GM23248 (cell line): ENCODE measurements around the gene TNNC1. TPM values are rescaled to one million over a fixed set of nuclear protein-coding genes. Genes with fewer than 3 reads are reported as not detected.

ENCODE experiments used
- DNase-seq: peaks from one replicate; pipeline ENCODE4 v3.0.0-alpha.2; 2015
- H2AFZ ChIP-seq: fragments of 200-600 bp; sonication (generic); 2 replicates; pipeline ENCODE4 v1.6.1; 2016; ENCODE audit warnings: antibody characterized with exemption
- H3F3A ChIP-seq: fragments of 200-600 bp; sonication (generic); 2 replicates; pipeline ENCODE4 v1.6.1; 2016; ENCODE audit warnings: mild to moderate bottlenecking, antibody characterized with exemption, mixed run types; ENCODE audit not compliant: insufficient read depth
- H3K27ac ChIP-seq: fragments of 200-600 bp; sonication (generic); 2 replicates; pipeline ENCODE4 v1.5.1; 2016; ENCODE audit warnings: mild to moderate bottlenecking
- H3K27me3 ChIP-seq: fragments of 200-600 bp; sonication (generic); replicated peaks from 2 replicates; pipeline ENCODE4 v1.6.1; 2016; ENCODE audit warnings: mild to moderate bottlenecking; ENCODE audit not compliant: insufficient read depth
- H3K36me3 ChIP-seq: fragments of 200-600 bp; sonication (generic); 2 replicates; pipeline ENCODE4 v1.6.1; 2016; ENCODE audit warnings: low read depth, mild to moderate bottlenecking
- H3K4me1 ChIP-seq: fragments of 200-600 bp; sonication (generic); 2 replicates; pipeline ENCODE4 v1.6.1; 2016; ENCODE audit warnings: mild to moderate bottlenecking; ENCODE audit not compliant: insufficient read depth
- H3K4me2 ChIP-seq: fragments of 200-600 bp; sonication (generic); one replicate; pipeline ENCODE4 v1.6.1; 2016; ENCODE audit warnings: mild to moderate bottlenecking; ENCODE audit not compliant: unreplicated experiment
- H3K4me3 ChIP-seq: fragments of 200-600 bp; sonication (generic); 2 replicates; pipeline ENCODE4 v1.5.1; 2016; ENCODE audit warnings: mild to moderate bottlenecking
- H3K79me2 ChIP-seq: fragments of 200-600 bp; sonication (generic); 2 replicates; pipeline ENCODE4 v1.6.1; 2016; ENCODE audit warnings: mild to moderate bottlenecking; ENCODE audit not compliant: insufficient read depth
- H3K9ac ChIP-seq: fragments of 200-600 bp; sonication (generic); 2 replicates; pipeline ENCODE4 v1.6.1; 2016; ENCODE audit warnings: mild to moderate bottlenecking
- H3K9me2 ChIP-seq: fragments of 200-600 bp; sonication (generic); 2 replicates; pipeline ENCODE4 v1.6.1; 2016; ENCODE audit warnings: mixed run types, mild to moderate bottlenecking, moderate library complexity; ENCODE audit not compliant: insufficient read depth
- H3K9me3 ChIP-seq: fragments of 200-600 bp; sonication (generic); one replicate; pipeline ENCODE4 v1.6.1; 2017; ENCODE audit warnings: low read depth
- H4K20me1 ChIP-seq: fragments of 200-600 bp; sonication (generic); 2 replicates; pipeline ENCODE4 v1.6.0; 2016; ENCODE audit not compliant: insufficient read depth
- EZH2 ChIP-seq: fragments of 200-600 bp; sonication (generic); IDR thresholded peaks from 2 replicates; pipeline ENCODE4 v1.6.1; 2018; ENCODE audit warnings: antibody characterized with exemption, mild to moderate bottlenecking; ENCODE audit not compliant: insufficient read depth, poor library complexity, severe bottlenecking
- EZH2phosphoT487 ChIP-seq: fragments of 200-600 bp; sonication (generic); IDR thresholded peaks from 2 replicates; pipeline ENCODE4 v1.6.1; 2018; ENCODE audit warnings: antibody characterized with exemption, moderate library complexity, mild to moderate bottlenecking, low read depth; ENCODE audit not compliant: insufficient read depth
- WGBS, 2 experiments: methylation state at CpG; one replicate each; pipeline ENCODE4 v1.1.6; 2015 to 2017; ENCODE audit warnings: low lambda C conversion rate in 2 of 2, low coverage in 1 of 2; ENCODE audit errors: missing lambda C conversion rate in 2 of 2; 5-methylcytosine and 5-hydroxymethylcytosine counted together
- in situ Hi-C: fragments of 300-500 bp; cut with MboI; formaldehyde crosslinking; loops from 2 replicates; pipeline ENCODE4 v1.15.0; 2020
- polyA plus RNA-seq: library from polyadenylated mRNA; unstranded; fragments of >200 nt; fragmentation: Nextera tagmentation; extraction: Ambion mirVana; gene quantifications from 2 replicates; pipeline ENCODE4 v1.2.1, GENCODE V29; 2016
- total RNA-seq: library from RNA; depleted of rRNA; stranded (reverse); fragments of >200 nt; shearing (Covaris generic); gene quantifications from 2 replicates; pipeline ENCODE4 v1.2.3, GENCODE V29; 2014

The TNNC1 gene
- total and polyA plus RNA-seq, 2 experiments from 2014 or later = not detected

GRCh38 chr3:52480768-52481715, 27.2 kb upstream of the TNNC1 start:
- Histone ChIP-seq H3K4me2 (no peak overlapping the region), H3K79me2 (no peaks in the 10 kb centered on the region), H3F3A (peaks cover 20% of the 10 kb centered on the region), H3K36me3 (peaks cover 33% of the 10 kb centered on the region; the same call in 1 of the 2 replicates), H3K27ac (no peak overlapping the region), H3K4me1 (peaks cover 13% of the 10 kb centered on the region; the same call in 1 of the 2 replicates), H3K9me3 (no peaks in the 10 kb centered on the region), H3K9me2 (no peaks in the 10 kb centered on the region), H3K4me3 (no peak overlapping the region), H3K9ac (no peak overlapping the region), H4K20me1 (no peaks in the 10 kb centered on the region), H2AFZ (no peak overlapping the region), H3K27me3 (no peaks in the 10 kb centered on the region)
- in situ Hi-C loops = no loop called here
- no peak for DNase-seq
- 94 to 95% methylated on average over 27 of the region's 27 CpGs for WGBS, 2 experiments
- TF ChIP-seq EZH2 (no peak), EZH2phosphoT487 (no peak)

DNA sequence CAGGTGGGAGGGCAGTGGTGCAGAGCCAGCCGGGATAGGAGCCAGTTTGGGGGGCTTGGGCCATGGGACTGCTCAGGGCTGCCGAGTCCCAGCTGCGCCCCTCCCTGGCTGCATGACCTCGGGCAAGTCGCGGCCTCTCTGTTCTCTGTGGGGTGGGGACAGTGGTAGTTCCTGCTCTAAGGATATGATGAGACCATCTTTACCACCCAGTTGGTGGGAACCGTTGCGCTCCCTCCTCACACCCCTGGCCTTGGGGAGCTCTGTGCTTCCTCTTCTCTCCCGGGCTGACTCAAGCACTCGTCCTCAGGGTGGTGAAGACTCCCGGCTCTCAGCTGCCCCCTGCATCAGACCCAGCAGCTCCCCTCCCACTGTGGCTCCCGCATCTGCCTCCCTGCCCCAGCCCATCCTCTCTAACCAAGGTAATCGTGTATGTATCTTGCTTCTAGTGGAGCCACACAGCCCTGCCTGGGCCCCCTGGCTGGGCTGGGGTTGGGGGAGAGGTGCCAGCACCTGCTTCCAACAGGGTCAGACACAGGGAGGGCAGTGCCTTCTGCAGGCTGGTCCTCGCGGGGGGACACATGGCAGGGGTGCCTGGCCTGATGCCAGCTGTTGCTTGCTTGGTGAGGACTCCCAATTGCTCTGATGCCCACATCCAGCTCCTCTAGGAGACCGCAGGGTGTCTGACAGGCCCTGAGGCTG, 26.2 kb upstream of the TNNC1 start:
- WGBS, 2 experiments = 84 to 91% methylated on average over 15 to 16 of the region's 16 CpGs

GRCh38 chr3:52479037-52479876, 25.4 kb upstream of the TNNC1 start:
- no peak for TF ChIP-seq EZH2phosphoT487
- TF ChIP-seq EZH2 = no peak

More for the DNA sequence above, 26.2 kb upstream of the TNNC1 start:
- Histone ChIP-seq H3K4me3 (no peak overlapping the region), H3F3A (peaks cover 20% of the 10 kb centered on the region), H4K20me1 (no peaks in the 10 kb centered on the region), H3K9ac (no peak overlapping the region), H2AFZ (no peak overlapping the region), H3K4me2 (no peak overlapping the region), H3K27ac (no peak overlapping the region), H3K9me3 (no peaks in the 10 kb centered on the region), H3K36me3 (peaks cover 40% of the 10 kb centered on the region; the same call in 1 of the 2 replicates), H3K79me2 (no peaks in the 10 kb centered on the region), H3K9me2 (no peaks in the 10 kb centered on the region), H3K27me3 (no peaks in the 10 kb centered on the region), H3K4me1 (peaks cover 13% of the 10 kb centered on the region; the same call in 1 of the 2 replicates)
- in situ Hi-C loops = no loop called here
- TF ChIP-seq EZH2 (no peak), EZH2phosphoT487 (no peak)
- DNase-seq = no peak

DNA sequence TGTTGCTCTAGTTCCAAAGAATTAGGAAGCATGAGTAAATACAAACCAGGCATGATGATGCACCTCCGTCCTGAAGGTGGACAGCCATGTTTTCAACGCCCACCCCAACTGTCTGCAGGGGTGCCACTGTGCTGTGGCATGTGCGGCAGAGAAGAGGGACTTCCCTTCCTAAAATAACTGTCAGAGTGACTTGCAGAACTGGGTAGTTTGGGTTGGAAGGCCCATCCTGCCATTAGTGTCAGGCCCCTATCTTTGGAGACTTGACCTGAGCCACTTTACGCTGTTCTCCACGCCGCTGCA, 23.9 kb upstream of the TNNC1 start:
- WGBS, 2 experiments = 89 to 96% methylated on average over 6 of the region's 6 CpGs
- H3K27me3 ChIP-seq = no peaks in the 10 kb centered on the region
- H3K4me3 ChIP-seq = no peak overlapping the region
- H2AFZ ChIP-seq = no peak overlapping the region
- in situ Hi-C loops = no loop called here
- H4K20me1 ChIP-seq = no peaks in the 10 kb centered on the region
- no peaks in the 10 kb centered on the region for H3K9me3 ChIP-seq
- no peak for TF ChIP-seq EZH2phosphoT487
- TF ChIP-seq EZH2 = no peak
- no peaks in the 10 kb centered on the region for H3K4me1 ChIP-seq
- no peak overlapping the region for H3K4me2 ChIP-seq
- H3K36me3 ChIP-seq = peaks cover 57% of the 10 kb centered on the region; the same call in 1 of the 2 replicates
- no peak overlapping the region for H3K9ac ChIP-seq
- no peaks in the 10 kb centered on the region for H3K9me2 ChIP-seq
- H3K27ac ChIP-seq = no peak overlapping the region
- H3K79me2 ChIP-seq = no peaks in the 10 kb centered on the region
- no peak for DNase-seq
- H3F3A ChIP-seq = peaks cover 6% of the 10 kb centered on the region

More at GRCh38 chr3:52479037-52479876, 25.4 kb upstream of the TNNC1 start:
- Histone ChIP-seq H3K9me3 (no peaks in the 10 kb centered on the region), H3K4me2 (no peak overlapping the region), H2AFZ (no peak overlapping the region), H3K27me3 (no peaks in the 10 kb centered on the region), H3K27ac (no peak overlapping the region), H3K36me3 (peaks cover 45% of the 10 kb centered on the region; the same call in 1 of the 2 replicates), H3K4me3 (no peak overlapping the region), H3K9ac (no peak overlapping the region), H3K9me2 (no peaks in the 10 kb centered on the region), H3F3A (peaks cover 20% of the 10 kb centered on the region), H3K79me2 (no peaks in the 10 kb centered on the region), H4K20me1 (no peaks in the 10 kb centered on the region), H3K4me1 (peaks cover 13% of the 10 kb centered on the region; the same call in 1 of the 2 replicates)
- DNase-seq = no peak
- WGBS, 2 experiments = 88 to 94% methylated on average over 6 to 7 of the region's 7 CpGs
- in situ Hi-C loops = no loop called here
